Ascending aorta (tissue), 2 donors: ENCODE data around the gene LCNL1. TPM values are rescaled to one million over a fixed set of nuclear protein-coding genes. Genes with fewer than 3 reads are reported as not detected.

Source experiments
- DNase-seq, 2 donors: peaks; one replicate each; pipeline ENCODE4 v3.0.0-alpha.2; 2019; ENCODE audit warnings: low spot score in 2 of 2
- H3K27ac ChIP-seq, 2 donors: fragments of 200-600 bp; sonication (generic); one replicate each; pipeline ENCODE4 v1.5.1; 2016 to 2017; ENCODE audit warnings: mild to moderate bottlenecking in 1 of 2
- H3K27me3 ChIP-seq: fragments of 200-600 bp; sonication (generic); one replicate; pipeline ENCODE4 v1.5.1; 2017
- H3K36me3 ChIP-seq, 2 donors: fragments of 200-600 bp; sonication (generic); one replicate each; pipeline ENCODE4 v1.5.1; 2016
- H3K4me1 ChIP-seq, 2 donors: fragments of 200-600 bp; sonication (generic); one replicate each; pipeline ENCODE4 v1.5.1; 2016 to 2017; ENCODE audit warnings: mild to moderate bottlenecking in 1 of 2
- H3K4me3 ChIP-seq, 2 donors: fragments of 200-600 bp; sonication (generic); one replicate each; pipeline ENCODE4 v1.5.1; 2016 to 2017; ENCODE audit warnings: mild to moderate bottlenecking in 1 of 2
- H3K9me3 ChIP-seq, 2 donors: fragments of 200-600 bp; sonication (generic); one replicate each; pipeline ENCODE4 v1.5.1; 2016
- CTCF ChIP-seq, 3 experiments: fragments of 200-600 bp in 2 of 3; fragments of 450-650 bp in 1 of 3; sonication (generic) in 2 of 3; IDR thresholded peaks; one replicate each; pipeline ENCODE4 v1.5.1; 2016 to 2019; ENCODE audit warnings: antibody characterized with exemption in 3 of 3, mild to moderate bottlenecking in 1 of 3, moderate library complexity in 1 of 3
- intact Hi-C: fragments of 100-400 bp; cut with DNase I; formaldehyde crosslinking; loops from one replicate; pipeline ENCODE4 v1.15.1; 2023
- total RNA-seq: library from RNA; depleted of rRNA; stranded (reverse); fragments of >200 nt; gene quantifications from one replicate; pipeline ENCODE4 v1.1.0, GENCODE V29; 2016

LCNL1 gene
- total RNA-seq, 1 donor from 2014 or later: not detected

- Histone ChIP-seq H3K27ac (peak overlapping the region; percentile 9 to 16), H3K27me3 (no peaks in the 10 kb centered on the region), H3K4me1 (peaks cover 6 to 14% of the 10 kb centered on the region in 2 donors), H3K4me3 (no peak overlapping the region), H3K36me3 (peaks cover 40 to 43% of the 10 kb centered on the region in 2 donors), H3K9me3 (no peaks in the 10 kb centered on the region)
- intact Hi-C loops: no loop called here
- no peak for TF ChIP-seq CTCF (IDR thresholded peaks at IDR 0.05)
- DNase-seq: no peak
These were observed 43.3 kb upstream of the LCNL1 start for GRCh38 chr9:136939431-136939995.

DNA sequence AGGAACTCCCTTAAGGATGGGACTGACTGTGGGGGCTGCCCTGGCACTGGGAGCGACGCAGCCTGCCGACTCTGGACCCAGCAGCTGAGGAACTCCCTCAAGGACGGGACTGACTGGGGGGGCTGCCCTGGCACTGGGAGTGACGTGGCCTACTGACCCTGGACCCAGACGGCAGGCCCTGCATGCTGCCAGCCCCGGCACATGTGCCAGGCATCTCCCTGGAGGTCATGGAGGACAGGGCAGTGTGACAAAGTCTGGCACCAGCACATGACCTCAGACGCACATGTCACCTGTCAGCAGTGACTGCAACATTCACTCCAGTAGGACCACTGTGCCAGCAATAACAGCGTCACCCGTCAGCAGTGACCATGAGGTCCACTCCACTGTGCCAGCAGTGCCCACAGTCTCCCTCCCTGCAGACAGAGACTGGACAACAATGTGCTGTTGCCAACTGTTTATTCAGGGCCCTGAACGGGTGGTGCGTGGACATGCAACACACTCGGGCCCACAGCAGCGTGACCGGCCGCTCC, 42.7 kb upstream of the LCNL1 start:
- H3K27ac ChIP-seq: peak overlapping the region; percentile 9 to 16
- intact Hi-C loops: loop anchor here (5.0 kb wide), 1 partner anchor 133 kb away; the partner anchor contains the start of gene RABL6

GRCh38 chr9:136940526-136941230, 42.1 kb upstream of the LCNL1 start:
- DNase-seq: no peak
- no peak overlapping the region for H3K4me3 ChIP-seq

More for the DNA sequence above, 42.7 kb upstream of the LCNL1 start:
- H3K9me3 ChIP-seq: no peaks in the 10 kb centered on the region
- no peak for TF ChIP-seq CTCF (IDR thresholded peaks at IDR 0.05)
- H3K4me3 ChIP-seq: no peak overlapping the region
- no peaks in the 10 kb centered on the region for H3K27me3 ChIP-seq
- DNase-seq: no peak
- H3K36me3 ChIP-seq: peaks cover 40 to 43% of the 10 kb centered on the region in 2 donors
- peaks cover 6 to 14% of the 10 kb centered on the region in 2 donors for H3K4me1 ChIP-seq

DNA sequence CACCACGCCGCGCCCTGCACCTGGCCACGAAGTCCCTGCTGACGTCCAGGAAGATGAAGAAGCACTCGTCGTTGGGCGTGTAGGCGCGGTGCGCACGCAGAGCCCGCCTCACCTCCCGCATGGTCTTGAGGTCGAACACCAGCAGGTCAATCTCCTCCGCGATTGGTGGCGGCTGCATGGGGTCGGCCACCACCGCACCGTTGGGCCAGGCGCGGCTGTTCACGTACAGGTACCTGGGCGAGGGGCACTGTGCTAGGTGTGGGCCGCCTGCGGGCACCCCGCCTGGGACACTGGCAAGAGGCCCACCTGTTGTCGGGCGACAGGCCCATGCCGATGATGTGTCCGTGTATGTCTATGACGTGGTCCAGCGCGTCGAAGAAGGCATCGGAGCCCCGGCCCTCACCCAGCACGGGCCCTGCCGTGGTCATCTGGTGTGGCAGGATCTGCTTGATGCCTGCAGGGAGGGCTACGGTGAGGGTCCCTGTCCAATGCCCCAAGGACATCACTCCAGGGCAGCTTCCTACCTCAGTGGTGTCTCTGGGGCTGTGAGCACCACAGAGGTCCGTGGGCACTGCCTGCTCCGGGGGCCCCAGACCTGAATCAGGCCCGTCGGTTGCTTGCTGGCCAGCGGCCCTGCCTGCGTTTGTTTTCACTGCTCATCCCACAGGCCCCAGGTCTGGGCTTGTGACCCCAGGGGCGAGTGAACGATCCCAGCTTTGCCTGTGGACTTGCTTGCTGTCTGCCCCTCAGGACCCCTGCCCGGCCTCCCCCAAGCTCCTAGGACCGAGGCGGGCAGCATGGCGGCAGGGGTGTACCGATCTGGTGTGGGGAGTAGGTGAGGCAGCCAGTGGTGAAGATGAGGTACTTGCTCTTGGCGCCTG, 41.3 kb upstream of the LCNL1 start:
- H3K4me3 ChIP-seq: no peak overlapping the region
- H3K4me1 ChIP-seq: peaks cover 6 to 14% of the 10 kb centered on the region in 2 donors
- no peaks in the 10 kb centered on the region for H3K27me3 ChIP-seq
- DNase-seq: no peak
- TF ChIP-seq CTCF (IDR thresholded peaks at IDR 0.05): no peak
- no peak overlapping the region for H3K27ac ChIP-seq
- H3K36me3 ChIP-seq: peaks cover 40 to 43% of the 10 kb centered on the region in 2 donors
- no peaks in the 10 kb centered on the region for H3K9me3 ChIP-seq
- intact Hi-C loops: loop anchor here (5.0 kb wide), 1 partner anchor 134 kb away; the partner anchor contains the start of gene RABL6

More at GRCh38 chr9:136940526-136941230, 42.1 kb upstream of the LCNL1 start:
- Histone ChIP-seq H3K36me3 (peaks cover 40 to 43% of the 10 kb centered on the region in 2 donors), H3K27ac (no peak overlapping the region), H3K9me3 (no peaks in the 10 kb centered on the region), H3K27me3 (no peaks in the 10 kb centered on the region), H3K4me1 (peaks cover 6 to 14% of the 10 kb centered on the region in 2 donors)
- no peak for TF ChIP-seq CTCF (IDR thresholded peaks at IDR 0.05)
- intact Hi-C loops: loop anchor here (5.0 kb wide), 1 partner anchor 133 kb away; the partner anchor contains the start of gene RABL6
